ENCODE data around the gene SESTD1. TPM values are rescaled to one million over a fixed set of nuclear protein-coding genes. Genes with fewer than 3 reads are reported as not detected.

SESTD1 gene
- polyA plus RNA-seq, 6 donors from 2014 or later, result 25.4 to 88.7 (median 66.2) TPM

- H3K4me1 Mint-ChIP-seq, result no peaks in the 10 kb centered on the region
- H3K36me3 Mint-ChIP-seq, result peaks cover 0 to 4% of the 10 kb centered on the region in 2 donors
- H3K27ac Mint-ChIP-seq, result no peak overlapping the region
- ATAC-seq (ENCODE audit: low read depth in 2 of 2) (no peak), DNase-seq (no peak)
- H3K9me3 Mint-ChIP-seq, result no peaks in the 10 kb centered on the region
- H3K4me3 Mint-ChIP-seq, result no peak overlapping the region
- H3K27me3 Mint-ChIP-seq, result no peaks in the 10 kb centered on the region
Measured at GRCh38 chr2:179139506-179139905, 125.1 kb downstream of the SESTD1 start.

- Mint-ChIP-seq H3K9me3 (no peaks in the 10 kb centered on the region), H3K4me1 (no peaks in the 10 kb centered on the region), H3K27me3 (no peaks in the 10 kb centered on the region), H3K4me3 (no peak overlapping the region), H3K36me3 (no peaks in the 10 kb centered on the region), H3K27ac (no peak overlapping the region)
- no peak for DNase-seq
- no peak for ATAC-seq (ENCODE audit: low read depth in 2 of 2)
Measured at GRCh38 chr2:179137200-179137759, 127.4 kb downstream of the SESTD1 start.

GRCh38 chr2:179133016-179133415 lies 131.6 kb downstream of the SESTD1 start:
- no peak for DNase-seq
- H3K9me3 Mint-ChIP-seq, result no peaks in the 10 kb centered on the region
- H3K36me3 Mint-ChIP-seq, result no peaks in the 10 kb centered on the region

GRCh38 chr2:179132076-179132475 lies 132.6 kb downstream of the SESTD1 start:
- no peak overlapping the region for H3K4me3 Mint-ChIP-seq

More at GRCh38 chr2:179133016-179133415, 131.6 kb downstream of the SESTD1 start:
- Mint-ChIP-seq H3K4me1 (peaks cover 0 to 6% (median 0%) of the 10 kb centered on the region in 3 donors), H3K27ac (peak overlapping the region in 1 of 6 donors; percentile 70), H3K27me3 (no peaks in the 10 kb centered on the region), H3K4me3 (no peak overlapping the region)
- ATAC-seq (ENCODE audit: low read depth in 2 of 2), result no peak

GRCh38 chr2:179130560-179130959 lies 134.1 kb downstream of the SESTD1 start:
- Mint-ChIP-seq H3K4me1 (peaks cover 0 to 6% (median 0%) of the 10 kb centered on the region in 3 donors), H3K9me3 (no peaks in the 10 kb centered on the region), H3K27me3 (no peaks in the 10 kb centered on the region), H3K4me3 (no peak overlapping the region), H3K36me3 (no peaks in the 10 kb centered on the region), H3K27ac (no peak overlapping the region)
- no peak for ATAC-seq (ENCODE audit: low read depth in 2 of 2)
- DNase-seq, result no peak

More at GRCh38 chr2:179132076-179132475, 132.6 kb downstream of the SESTD1 start:
- Mint-ChIP-seq H3K36me3 (no peaks in the 10 kb centered on the region), H3K27ac (peak overlapping the region in 4 of 6 donors; percentile 22 to 77 (median 50)), H3K9me3 (no peaks in the 10 kb centered on the region), H3K4me1 (peaks cover 0 to 6% (median 0%) of the 10 kb centered on the region in 3 donors), H3K27me3 (no peaks in the 10 kb centered on the region)
- DNase-seq (no peak), ATAC-seq (ENCODE audit: low read depth in 2 of 2) (no peak)

- Mint-ChIP-seq H3K9me3 (no peaks in the 10 kb centered on the region), H3K4me1 (peaks cover 0 to 6% (median 0%) of the 10 kb centered on the region in 3 donors), H3K36me3 (no peaks in the 10 kb centered on the region), H3K27ac (no peak overlapping the region), H3K27me3 (no peaks in the 10 kb centered on the region), H3K4me3 (no peak overlapping the region)
- peak; percentile 13 for DNase-seq
- peak in 1 of 2 donors; percentile 28 for ATAC-seq (ENCODE audit: low read depth in 2 of 2)
Measured at GRCh38 chr2:179129574-179130238, 134.9 kb downstream of the SESTD1 start.

- no peak for ATAC-seq (ENCODE audit: low read depth in 2 of 2)
- Mint-ChIP-seq H3K27ac (no peak overlapping the region), H3K9me3 (no peaks in the 10 kb centered on the region), H3K36me3 (peaks cover 6 to 8% of the 10 kb centered on the region in 2 donors), H3K4me1 (peaks cover 9 to 14% (median 10%) of the 10 kb centered on the region in 3 donors), H3K4me3 (no peak overlapping the region), H3K27me3 (no peaks in the 10 kb centered on the region)
- no peak for DNase-seq
Measured at GRCh38 chr2:179125404-179125803, 139.2 kb downstream of the SESTD1 start.

- Mint-ChIP-seq H3K27me3 (no peaks in the 10 kb centered on the region), H3K27ac (peak overlapping the region in 2 of 6 donors; percentile 7 to 18), H3K36me3 (peaks cover 15 to 17% of the 10 kb centered on the region in 2 donors), H3K4me1 (peaks cover 9 to 10% (median 9%) of the 10 kb centered on the region in 3 donors), H3K4me3 (no peak overlapping the region), H3K9me3 (no peaks in the 10 kb centered on the region)
- DNase-seq, result no peak
- no peak for ATAC-seq (ENCODE audit: low read depth in 2 of 2)
Measured at GRCh38 chr2:179124282-179124681, 140.3 kb downstream of the SESTD1 start.

- Mint-ChIP-seq H3K4me3 (peak overlapping the region in 1 of 8 donors; percentile 65), H3K9me3 (no peaks in the 10 kb centered on the region), H3K27me3 (no peaks in the 10 kb centered on the region), H3K4me1 (peaks cover 9 to 10% (median 9%) of the 10 kb centered on the region in 3 donors), H3K36me3 (peaks cover 23 to 25% of the 10 kb centered on the region in 2 donors), H3K27ac (peak overlapping the region in 5 of 6 donors; percentile 19 to 95 (median 83))
- ATAC-seq (ENCODE audit: low read depth in 2 of 2) (no peak), DNase-seq (no peak)
Measured at GRCh38 chr2:179123272-179123662, 141.4 kb downstream of the SESTD1 start.

- Mint-ChIP-seq H3K36me3 (peaks cover 16 to 24% of the 10 kb centered on the region in 2 donors), H3K27me3 (no peaks in the 10 kb centered on the region), H3K27ac (peak overlapping the region in 2 of 6 donors; percentile 5 to 56), H3K4me3 (no peak overlapping the region), H3K4me1 (peaks cover 0 to 9% (median 0%) of the 10 kb centered on the region in 3 donors), H3K9me3 (no peaks in the 10 kb centered on the region)
- ATAC-seq (ENCODE audit: low read depth in 2 of 2) (no peak), DNase-seq (no peak)
Measured at GRCh38 chr2:179107737-179108136, 156.9 kb downstream of the SESTD1 start.

GRCh38 chr2:179106676-179107428 lies 157.8 kb downstream of the SESTD1 start:
- DNase-seq, result no peak
- H3K9me3 Mint-ChIP-seq, result no peaks in the 10 kb centered on the region
- peaks cover 9 to 15% of the 10 kb centered on the region in 2 donors for H3K36me3 Mint-ChIP-seq
- no peaks in the 10 kb centered on the region for H3K27me3 Mint-ChIP-seq
- no peak for ATAC-seq (ENCODE audit: low read depth in 2 of 2)
- no peak overlapping the region for H3K27ac Mint-ChIP-seq
- peaks cover 0 to 9% (median 0%) of the 10 kb centered on the region in 3 donors for H3K4me1 Mint-ChIP-seq
- no peak overlapping the region for H3K4me3 Mint-ChIP-seq

- DNase-seq (no peak), ATAC-seq (ENCODE audit: low read depth in 2 of 2) (no peak)
- H3K27ac Mint-ChIP-seq, result no peak overlapping the region
- H3K27me3 Mint-ChIP-seq, result no peaks in the 10 kb centered on the region
- peaks cover 9 to 15% of the 10 kb centered on the region in 2 donors for H3K36me3 Mint-ChIP-seq
- no peaks in the 10 kb centered on the region for H3K9me3 Mint-ChIP-seq
- H3K4me1 Mint-ChIP-seq, result peaks cover 0 to 9% (median 0%) of the 10 kb centered on the region in 3 donors
- H3K4me3 Mint-ChIP-seq, result no peak overlapping the region
Measured at GRCh38 chr2:179106342-179106675, 158.3 kb downstream of the SESTD1 start.

- no peak for DNase-seq
- peak overlapping the region; percentile 0 to 47 (median 4) for H3K27ac Mint-ChIP-seq
Measured at GRCh38 chr2:179104736-179105135, 159.9 kb downstream of the SESTD1 start.

More at GRCh38 chr2:179104736-179105135, 159.9 kb downstream of the SESTD1 start:
- Mint-ChIP-seq H3K36me3 (peaks cover 9 to 11% of the 10 kb centered on the region in 2 donors), H3K4me3 (no peak overlapping the region), H3K4me1 (peaks cover 0 to 9% (median 0%) of the 10 kb centered on the region in 3 donors), H3K27me3 (no peaks in the 10 kb centered on the region), H3K9me3 (peaks cover 0 to 4% (median 0%) of the 10 kb centered on the region in 7 donors)
- no peak for ATAC-seq (ENCODE audit: low read depth in 2 of 2)
